GM19468 (cell line): ENCODE measurements around the gene NCBP3.

Experiments
- ATAC-seq: cut with Tn5 transposase; IDR thresholded peaks from one replicate; pipeline ENCODE4 v1.9.1; 2021; ENCODE audit warnings: mild to moderate bottlenecking, moderate library complexity, moderate number of reproducible peaks; ENCODE audit not compliant: unreplicated experiment; ENCODE audit errors: extremely low read depth

Gene NCBP3

GRCh38 chr17:3815122-3815521, 30.9 kb downstream of the NCBP3 start:
- ATAC-seq = no peak

- no peak for ATAC-seq
Measured at GRCh38 chr17:3814361-3814760, 31.7 kb downstream of the NCBP3 start.

GRCh38 chr17:3813171-3813570, 32.9 kb downstream of the NCBP3 start:
- no peak for ATAC-seq

- no peak for ATAC-seq
Measured at GRCh38 chr17:3812771-3813170, 33.3 kb downstream of the NCBP3 start.

- ATAC-seq = no peak
Measured at GRCh38 chr17:3812284-3812683, 33.8 kb downstream of the NCBP3 start.

GRCh38 chr17:3810019-3810418, 36.0 kb downstream of the NCBP3 start:
- ATAC-seq = no peak

- ATAC-seq = no peak
Measured at GRCh38 chr17:3809135-3809534, 36.9 kb downstream of the NCBP3 start.

GRCh38 chr17:3808701-3809100, 37.3 kb downstream of the NCBP3 start:
- no peak for ATAC-seq

GRCh38 chr17:3805581-3805980, 40.5 kb downstream of the NCBP3 start:
- no peak for ATAC-seq

- no peak for ATAC-seq
Measured at GRCh38 chr17:3804503-3804931, 41.5 kb downstream of the NCBP3 start.

GRCh38 chr17:3803308-3803640, 42.8 kb downstream of the NCBP3 start:
- no peak for ATAC-seq

GRCh38 chr17:3802461-3803307, 43.4 kb downstream of the NCBP3 start:
- no peak for ATAC-seq

GRCh38 chr17:3801792-3802191, 44.3 kb downstream of the NCBP3 start:
- no peak for ATAC-seq

- ATAC-seq = no peak
Measured at GRCh38 chr17:3801347-3801746, 44.7 kb downstream of the NCBP3 start.

GRCh38 chr17:3800362-3801271, 45.4 kb downstream of the NCBP3 start, which contains the start of gene ITGAE:
TSS of gene ITGAE (minus strand) at chr17:3801188. CDS start at chr17:3801144, 44 bp downstream.
- ATAC-seq = no peak

- ATAC-seq = no peak
Measured at GRCh38 chr17:3799181-3799945, 46.7 kb downstream of the NCBP3 start.

- no peak for ATAC-seq
Measured at GRCh38 chr17:3798273-3799180, 47.5 kb downstream of the NCBP3 start.

GRCh38 chr17:3796822-3797170, 49.2 kb downstream of the NCBP3 start:
- ATAC-seq = no peak

GRCh38 chr17:3796110-3796821, 49.8 kb downstream of the NCBP3 start:
- ATAC-seq = peak; percentile 19
